ENCODE data around the gene ALOX15. TPM values are rescaled to one million over a fixed set of nuclear protein-coding genes. Genes with fewer than 3 reads are reported as not detected.

The ALOX15 gene
- total RNA-seq, 2 donors from 2014 or later, result not detected

DNA sequence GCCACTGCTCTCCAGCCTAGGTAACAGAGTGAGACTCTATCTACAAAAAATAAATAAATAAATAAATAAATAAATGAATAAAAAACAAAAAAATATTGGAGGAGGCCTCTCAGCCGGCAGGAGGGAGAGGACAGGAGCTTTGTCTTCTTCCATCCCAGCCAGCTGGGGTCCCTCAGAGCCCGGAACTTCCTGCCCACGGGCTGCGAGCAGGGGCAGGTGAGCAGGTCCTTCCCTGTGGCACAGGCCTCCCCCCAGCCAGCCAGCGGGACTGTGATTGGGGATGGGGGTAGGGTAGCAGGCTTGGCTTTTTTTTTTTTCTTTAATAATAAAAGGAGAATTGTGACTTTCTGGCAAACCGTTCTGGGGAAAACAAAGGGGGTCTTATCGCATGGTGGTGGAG is 47.1 kb downstream of the ALOX15 start:
- no peaks in the 10 kb centered on the region for H3K9me3 ChIP-seq (ENCODE audit: control insufficient read depth, low read length)
- peaks cover under 1% of the 10 kb centered on the region for H3K4me1 ChIP-seq (ENCODE audit: control insufficient read depth, insufficient read depth, low read length)
- Mint-ChIP-seq H3K4me1 (peaks cover 8% of the 10 kb centered on the region), H3K27me3 (ENCODE audit: insufficient read depth) (peaks cover 12% of the 10 kb centered on the region), H3K4me3 (no peak overlapping the region), H3K36me3 (ENCODE audit: low read depth) (no peaks in the 10 kb centered on the region), H3K27ac (no peak overlapping the region), H3K9me3 (no peaks in the 10 kb centered on the region)
- TF ChIP-seq, protein P1, sequence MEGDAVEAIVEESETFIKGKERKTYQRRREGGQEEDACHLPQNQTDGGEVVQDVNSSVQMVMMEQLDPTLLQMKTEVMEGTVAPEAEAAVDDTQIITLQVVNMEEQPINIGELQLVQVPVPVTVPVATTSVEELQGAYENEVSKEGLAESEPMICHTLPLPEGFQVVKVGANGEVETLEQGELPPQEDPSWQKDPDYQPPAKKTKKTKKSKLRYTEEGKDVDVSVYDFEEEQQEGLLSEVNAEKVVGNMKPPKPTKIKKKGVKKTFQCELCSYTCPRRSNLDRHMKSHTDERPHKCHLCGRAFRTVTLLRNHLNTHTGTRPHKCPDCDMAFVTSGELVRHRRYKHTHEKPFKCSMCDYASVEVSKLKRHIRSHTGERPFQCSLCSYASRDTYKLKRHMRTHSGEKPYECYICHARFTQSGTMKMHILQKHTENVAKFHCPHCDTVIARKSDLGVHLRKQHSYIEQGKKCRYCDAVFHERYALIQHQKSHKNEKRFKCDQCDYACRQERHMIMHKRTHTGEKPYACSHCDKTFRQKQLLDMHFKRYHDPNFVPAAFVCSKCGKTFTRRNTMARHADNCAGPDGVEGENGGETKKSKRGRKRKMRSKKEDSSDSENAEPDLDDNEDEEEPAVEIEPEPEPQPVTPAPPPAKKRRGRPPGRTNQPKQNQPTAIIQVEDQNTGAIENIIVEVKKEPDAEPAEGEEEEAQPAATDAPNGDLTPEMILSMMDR (conservative IDR thresholded peaks at IDR 0.05), result no peak
- DNase-seq, result no peak
- no peak overlapping the region for H3K27ac ChIP-seq (ENCODE audit: low read depth, low read length)
- WGBS, 2 experiments (ENCODE audit: insufficient coverage in 1 of 2, insufficient read length in 1 of 2), result 89% methylated on average over 7 of the region's 7 CpGs; no CpG with 5 or more reads in 1 of the 2 experiments
- H3K36me3 ChIP-seq (ENCODE audit: control insufficient read depth, insufficient read depth, low read length), result no peaks in the 10 kb centered on the region
- no peak overlapping the region for H3K9ac ChIP-seq (ENCODE audit: extremely low read depth, low read length, poor library complexity, severe bottlenecking)
- H3K27me3 ChIP-seq (ENCODE audit: control insufficient read depth, insufficient read depth, low read length, poor library complexity, severe bottlenecking), result no peaks in the 10 kb centered on the region
- no peak overlapping the region for H3K4me3 ChIP-seq (ENCODE audit: low read length)

DNA sequence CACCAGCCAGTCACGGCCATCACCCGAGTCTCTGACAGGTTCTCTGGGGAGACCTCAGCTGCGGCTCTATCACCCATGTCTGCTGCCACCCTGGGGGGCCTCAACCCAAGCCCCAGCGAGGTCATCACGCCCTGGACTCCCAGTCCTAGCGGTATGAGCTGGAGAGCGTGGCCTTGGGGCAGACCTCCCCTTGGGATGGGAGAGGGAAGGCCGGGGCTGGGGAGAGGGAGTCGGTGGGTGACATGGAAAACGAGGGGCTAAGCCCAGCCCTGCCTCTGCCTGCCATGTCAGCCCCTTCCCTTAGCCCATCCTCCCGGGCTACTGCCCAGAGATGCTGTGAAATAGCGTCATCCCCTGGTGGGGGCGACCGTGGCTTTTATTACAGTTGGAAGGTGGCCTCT is 48.5 kb downstream of the ALOX15 start:
- no peaks in the 10 kb centered on the region for H3K36me3 ChIP-seq (ENCODE audit: control insufficient read depth, insufficient read depth, low read length)
- no peak overlapping the region for H3K27ac ChIP-seq (ENCODE audit: low read depth, low read length)
- H3K27me3 ChIP-seq (ENCODE audit: control insufficient read depth, insufficient read depth, low read length, poor library complexity, severe bottlenecking), result no peaks in the 10 kb centered on the region
- Mint-ChIP-seq H3K27me3 (ENCODE audit: insufficient read depth) (peaks cover 12% of the 10 kb centered on the region), H3K36me3 (ENCODE audit: low read depth) (no peaks in the 10 kb centered on the region), H3K4me3 (no peak overlapping the region), H3K27ac (no peak overlapping the region), H3K4me1 (peaks cover 5% of the 10 kb centered on the region), H3K9me3 (no peaks in the 10 kb centered on the region)
- WGBS, 2 experiments (ENCODE audit: insufficient coverage in 1 of 2, insufficient read length in 1 of 2), result 77 to 84% methylated on average over 7 to 14 of the region's 14 CpGs
- H3K9ac ChIP-seq (ENCODE audit: extremely low read depth, low read length, poor library complexity, severe bottlenecking), result no peak overlapping the region
- no peaks in the 10 kb centered on the region for H3K4me1 ChIP-seq (ENCODE audit: control insufficient read depth, insufficient read depth, low read length)
- TF ChIP-seq, protein P1 (conservative IDR thresholded peaks at IDR 0.05), result no peak
- H3K9me3 ChIP-seq (ENCODE audit: control insufficient read depth, low read length), result no peaks in the 10 kb centered on the region
- no peak for DNase-seq
- no peak overlapping the region for H3K4me3 ChIP-seq (ENCODE audit: low read length)

DNA sequence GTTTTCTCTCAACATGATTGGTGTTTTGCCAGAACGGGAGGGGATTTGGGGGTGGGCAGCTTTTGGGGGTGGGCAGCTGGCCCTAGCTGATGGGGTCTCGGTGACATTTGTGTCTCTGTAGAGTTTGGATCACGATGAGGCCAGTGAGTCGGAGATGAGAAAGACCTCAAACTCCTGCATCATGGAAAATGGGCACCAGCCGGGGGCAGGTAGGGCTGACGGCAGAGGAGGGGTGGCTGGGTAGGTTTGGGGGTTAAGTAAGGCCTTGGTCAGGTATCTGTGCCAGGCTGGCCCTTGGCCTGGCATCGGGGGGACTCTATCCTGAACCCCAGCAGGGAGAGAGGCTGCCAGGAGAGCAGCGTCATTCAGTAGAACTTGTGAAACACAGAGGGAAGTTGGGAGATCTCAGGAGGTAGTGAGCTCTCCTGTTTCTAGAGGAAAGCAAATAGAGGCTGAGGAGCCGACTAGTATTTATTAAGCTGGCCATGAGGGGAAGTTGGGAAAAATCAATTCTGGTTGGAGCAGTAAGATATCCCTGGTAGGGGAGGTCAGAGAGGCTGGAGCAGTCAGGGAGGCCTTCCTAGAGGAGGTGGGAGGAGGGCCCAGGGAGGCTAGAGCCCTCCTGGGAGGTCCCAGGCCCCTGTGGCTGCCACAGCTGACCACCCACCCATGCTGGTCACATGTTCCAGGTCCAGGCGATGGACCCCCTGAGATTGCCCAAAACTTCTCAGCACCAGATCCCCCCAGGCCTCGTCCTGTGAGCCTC is 49.1 kb downstream of the ALOX15 start:
- no peak for DNase-seq
- H3K9me3 ChIP-seq (ENCODE audit: control insufficient read depth, low read length), result no peaks in the 10 kb centered on the region
- H3K36me3 ChIP-seq (ENCODE audit: control insufficient read depth, insufficient read depth, low read length), result no peaks in the 10 kb centered on the region
- Mint-ChIP-seq H3K36me3 (ENCODE audit: low read depth) (no peaks in the 10 kb centered on the region), H3K27ac (no peak overlapping the region), H3K9me3 (no peaks in the 10 kb centered on the region), H3K27me3 (ENCODE audit: insufficient read depth) (peaks cover 16% of the 10 kb centered on the region), H3K4me3 (no peak overlapping the region), H3K4me1 (peaks cover 5% of the 10 kb centered on the region)
- WGBS, 2 experiments (ENCODE audit: insufficient coverage in 1 of 2, insufficient read length in 1 of 2), result 89 to 90% methylated on average over 7 to 11 of the region's 11 CpGs
- H3K9ac ChIP-seq (ENCODE audit: extremely low read depth, low read length, poor library complexity, severe bottlenecking), result no peak overlapping the region
- H3K4me1 ChIP-seq (ENCODE audit: control insufficient read depth, insufficient read depth, low read length), result no peaks in the 10 kb centered on the region
- H3K27me3 ChIP-seq (ENCODE audit: control insufficient read depth, insufficient read depth, low read length, poor library complexity, severe bottlenecking), result no peaks in the 10 kb centered on the region
- no peak overlapping the region for H3K4me3 ChIP-seq (ENCODE audit: low read length)
- no peak overlapping the region for H3K27ac ChIP-seq (ENCODE audit: low read depth, low read length)
- TF ChIP-seq, protein P1 (conservative IDR thresholded peaks at IDR 0.05), result no peak

Data from endodermal cell (in vitro differentiated cells).